ENCODE data around the gene TSNAX. TPM values are rescaled to one million over a fixed set of nuclear protein-coding genes. Genes with fewer than 3 reads are reported as not detected.

TSNAX gene
- total and polyA plus RNA-seq, 2 of the 8 experiments (the other 6 are each of a cell fraction or from before 2014, with no cell fraction given): 7.7 to 34.0 TPM

- TF ChIP-seq CTCF (IDR thresholded peaks at IDR 0.05; ENCODE audit: control extremely low read depth in 1 of 3, insufficient read depth in 1 of 3, low read depth in 1 of 3, low read length in 3 of 3): peak; percentile 50 to 89 (median 80)
Measured at GRCh38 chr1:231590453-231591198, 62.2 kb downstream of the TSNAX start (continued).
